DMS 273 treated with DMSO at 0.1 percent for 48 hours (cell line): ENCODE results near the gene PPP1R1C.
"Not testable (repeated sequence)": the region's sequence is repeated elsewhere in the genome, so short reads cannot be mapped to it uniquely, and the experiment has no call there.

Experiments
- DNase-seq: peaks from one replicate; lab custom pipeline; 2025; lab: John Stamatoyannopoulos, UW

PPP1R1C gene, protein sequence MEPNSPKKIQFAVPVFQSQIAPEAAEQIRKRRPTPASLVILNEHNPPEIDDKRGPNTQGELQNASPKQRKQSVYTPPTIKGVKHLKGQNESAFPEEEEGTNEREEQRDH

DNA sequence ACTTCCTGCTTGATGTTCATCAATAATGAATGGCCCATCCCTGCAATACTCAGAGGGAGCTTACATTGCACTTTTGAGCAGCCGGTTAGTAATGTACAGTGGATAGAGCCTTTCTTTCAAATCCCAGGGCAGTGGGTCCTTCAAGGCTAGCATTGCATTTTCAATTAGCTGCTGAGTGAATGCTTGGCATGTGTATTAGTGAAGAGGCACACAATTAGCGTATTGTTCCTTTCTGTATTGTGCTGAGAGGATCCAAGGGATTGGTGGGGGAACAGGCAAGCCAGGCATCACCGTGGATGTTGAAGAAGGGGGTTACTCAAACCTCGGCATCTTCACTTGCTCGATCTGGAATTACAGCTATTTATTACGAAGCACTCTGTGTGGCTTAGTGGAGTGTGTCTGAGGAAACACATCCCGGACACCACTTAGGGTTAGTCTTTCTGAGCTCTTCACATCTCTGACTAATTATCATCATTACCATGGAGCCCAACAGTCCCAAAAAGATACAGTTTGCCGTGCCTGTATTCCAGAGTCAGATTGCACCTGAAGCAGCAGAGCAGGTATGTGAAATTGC, at the start of gene PPP1R1C:
Gene PPP1R1C (plus strand): TSS at position 222 of the 574 bp plus-strand sequence. CDS start 258 bp downstream, at position 480.
- no peak for DNase-seq

DNA sequence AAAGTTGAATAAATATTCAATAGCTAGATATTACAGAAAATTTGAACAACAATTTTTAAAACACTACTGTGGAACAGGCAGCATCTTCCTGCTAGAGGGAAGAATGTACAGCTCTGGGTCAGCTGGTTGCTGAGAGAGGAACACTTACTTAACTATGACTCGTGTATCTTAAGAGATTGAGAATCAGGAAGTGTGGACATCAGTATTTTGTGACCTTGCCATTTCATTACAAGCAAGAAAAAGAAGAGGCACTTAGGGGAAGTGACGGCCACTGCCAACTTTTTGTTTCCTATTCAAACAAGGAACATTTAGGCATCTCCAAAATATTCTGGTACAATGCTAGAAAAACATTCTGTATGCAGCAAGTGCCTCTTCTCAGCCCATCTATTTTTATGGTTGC, 48.2 kb upstream of the PPP1R1C start:
- no peak for DNase-seq

DNA sequence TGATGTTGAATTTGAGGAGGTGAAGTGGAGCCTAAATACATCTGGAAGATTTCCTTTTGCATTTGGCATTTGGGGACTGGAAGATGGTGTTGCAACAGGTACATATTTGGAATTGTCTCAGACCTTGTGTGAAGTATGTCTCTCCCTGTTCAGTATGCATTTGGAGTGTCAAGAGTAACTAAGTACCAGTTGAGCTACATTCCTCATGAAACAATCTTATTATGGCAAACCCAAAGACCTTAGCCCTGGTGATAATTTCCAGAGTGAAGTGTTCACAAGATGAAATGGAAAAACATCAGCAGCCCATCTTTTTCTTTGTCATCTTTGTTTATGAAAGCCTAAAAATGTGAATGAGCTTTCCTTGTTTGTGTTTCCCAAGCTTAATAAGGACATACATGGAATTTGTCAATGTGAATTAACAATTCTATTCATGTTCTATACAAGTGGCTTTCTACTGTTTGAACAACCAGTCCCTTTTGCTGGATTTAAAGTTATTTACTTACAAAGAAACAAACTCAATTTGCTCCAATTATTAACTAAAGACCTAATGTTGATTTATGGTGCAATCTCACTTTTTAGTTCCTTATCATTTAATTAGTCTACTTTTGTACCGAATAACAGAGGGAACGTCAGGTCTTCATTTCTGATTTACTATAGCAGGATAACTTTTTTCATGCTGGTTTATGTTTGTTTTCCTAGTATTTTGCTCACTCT, 42.1 kb upstream of the PPP1R1C start:
- no peak for DNase-seq

DNA sequence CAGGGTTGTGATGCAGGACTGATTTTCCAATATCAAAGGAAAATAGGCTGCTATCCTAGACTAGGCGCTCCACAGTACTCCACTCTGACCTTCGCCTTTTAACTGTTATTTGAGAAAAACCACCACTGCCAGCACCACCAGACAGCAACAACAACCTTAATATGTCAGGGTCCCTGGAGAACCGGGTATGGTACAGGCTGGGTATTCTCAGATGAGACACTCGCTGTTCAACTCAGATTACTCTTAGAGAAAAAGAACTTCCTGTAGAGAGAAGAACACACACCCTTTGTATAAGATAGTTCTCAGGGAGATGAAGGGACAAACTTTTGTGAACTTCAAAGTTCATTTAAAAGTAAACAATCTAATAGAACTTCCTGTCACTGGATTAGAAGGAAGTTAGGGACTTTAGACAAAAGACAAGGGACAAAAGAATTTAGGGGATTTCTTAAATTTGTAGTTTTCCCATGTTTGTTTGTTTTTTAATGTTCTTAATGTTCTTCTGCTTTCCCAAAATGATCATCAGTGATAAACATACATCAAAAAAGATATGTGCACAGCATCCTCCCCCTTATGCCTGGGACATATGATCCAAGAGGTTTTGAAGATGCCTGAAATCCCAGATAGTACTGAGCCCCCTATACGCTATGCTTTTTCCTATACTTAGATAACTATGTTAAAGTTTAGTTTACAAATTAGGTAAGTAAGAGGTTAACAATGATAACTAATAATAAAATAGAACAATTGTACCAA, 41.3 kb upstream of the PPP1R1C start:
- DNase-seq = no peak

DNA sequence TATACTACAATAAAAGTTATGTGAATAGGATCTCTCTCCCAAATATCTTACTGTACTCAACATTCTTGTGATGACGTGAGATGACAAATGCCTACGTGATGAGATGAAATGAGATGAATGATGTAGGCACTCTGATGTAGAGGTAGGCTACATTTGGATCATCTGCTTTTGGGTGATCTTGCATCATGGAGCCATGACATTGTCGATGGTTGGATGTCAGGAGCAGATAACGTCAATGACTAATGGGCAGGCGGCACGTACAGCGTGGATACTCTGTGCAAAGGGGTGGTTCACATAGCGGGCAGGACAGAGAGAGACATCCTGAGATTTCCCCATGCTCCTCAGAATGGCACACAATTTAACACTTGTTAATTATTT, 40.8 kb upstream of the PPP1R1C start:
- no peak for DNase-seq

DNA sequence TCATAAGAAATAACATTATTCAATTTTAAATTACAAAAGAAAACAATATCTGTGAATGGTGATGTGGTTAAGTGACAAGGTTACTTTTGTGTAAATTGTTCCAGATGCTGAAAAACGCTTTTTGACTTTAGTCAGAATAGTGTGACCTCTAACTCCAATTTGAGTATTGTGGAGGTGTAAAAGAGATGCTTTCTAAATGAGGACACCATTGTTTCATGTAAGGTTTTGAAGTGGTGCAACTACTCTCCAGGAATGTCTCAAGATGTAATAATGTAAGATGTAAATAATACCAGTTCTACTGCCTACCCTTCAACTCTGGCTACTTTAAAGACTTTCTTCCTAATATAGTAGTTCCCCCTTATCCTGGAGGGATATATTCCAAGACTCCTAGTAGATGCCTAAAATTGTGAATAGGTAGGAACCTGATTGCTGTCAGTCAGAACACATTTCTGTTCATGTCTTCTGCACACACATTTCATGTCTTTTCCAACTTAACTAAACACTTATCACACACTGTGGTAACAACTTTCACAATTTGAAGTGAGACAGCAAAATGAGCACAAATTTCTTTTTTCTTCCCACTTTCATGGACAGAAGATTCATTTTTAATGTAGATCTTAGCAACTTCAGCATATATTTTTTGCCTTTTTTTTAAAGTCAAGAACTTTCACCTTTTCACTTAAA, 39.1 kb upstream of the PPP1R1C start:
- no peak for DNase-seq

DNA sequence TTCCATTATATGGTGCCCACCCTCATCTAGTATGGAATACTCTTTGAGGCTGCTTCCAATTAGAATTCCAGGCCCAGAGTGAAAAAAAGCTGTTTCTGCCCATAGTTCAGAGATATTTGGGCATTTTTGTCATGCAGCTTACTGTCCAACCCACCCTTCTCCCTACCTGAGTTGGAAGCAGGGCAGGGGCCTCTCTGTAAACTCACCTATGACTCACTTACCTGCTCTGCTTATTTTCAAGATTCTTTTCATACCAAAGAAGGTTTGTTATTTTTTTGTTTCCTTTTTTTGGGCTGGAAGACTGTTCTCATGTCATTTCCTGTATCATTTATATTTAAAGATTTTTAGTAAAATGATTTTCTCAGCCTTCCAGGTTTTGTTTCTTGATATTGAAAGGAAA, 38.4 kb upstream of the PPP1R1C start:
- DNase-seq = no peak

DNA sequence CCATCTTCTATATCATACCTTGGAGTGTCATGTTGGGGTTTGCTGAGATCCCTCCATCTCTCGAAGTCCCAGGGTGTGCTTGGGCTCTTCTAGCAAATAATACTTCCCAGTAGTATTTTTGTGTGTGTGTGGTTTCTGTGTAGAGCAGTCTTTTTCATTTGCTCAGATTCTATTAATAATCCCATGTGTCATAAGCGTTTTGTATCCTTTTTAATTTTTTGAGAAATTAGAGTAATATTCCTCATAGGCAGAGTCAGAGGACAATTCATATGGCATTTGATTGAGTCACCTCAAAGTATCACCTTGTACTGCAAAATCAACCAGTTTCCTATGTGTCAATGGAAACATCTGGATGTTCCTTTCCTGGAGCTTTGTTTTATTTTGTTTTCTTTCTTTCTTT, 37.4 kb upstream of the PPP1R1C start:
- DNase-seq = no peak

DNA sequence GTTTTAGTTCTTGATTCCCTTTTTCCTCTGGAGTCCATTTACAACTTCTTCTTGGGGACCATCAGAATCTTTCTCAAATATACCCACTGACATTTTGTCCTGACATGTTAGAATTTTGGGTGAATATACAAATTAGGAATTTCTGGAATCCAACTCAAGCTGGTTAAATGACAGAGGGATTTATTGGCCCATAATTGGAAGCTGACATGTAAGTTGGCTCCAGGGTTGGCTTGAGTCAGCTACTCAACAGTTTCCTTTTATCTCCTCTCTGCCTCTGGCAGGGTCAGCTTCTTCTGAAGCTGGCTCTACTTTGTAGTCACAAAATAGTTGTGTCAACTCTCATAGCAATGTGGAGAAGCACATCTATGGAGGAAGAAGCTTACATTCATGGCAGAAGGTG, 36.6 kb upstream of the PPP1R1C start:
- DNase-seq = no peak

DNA sequence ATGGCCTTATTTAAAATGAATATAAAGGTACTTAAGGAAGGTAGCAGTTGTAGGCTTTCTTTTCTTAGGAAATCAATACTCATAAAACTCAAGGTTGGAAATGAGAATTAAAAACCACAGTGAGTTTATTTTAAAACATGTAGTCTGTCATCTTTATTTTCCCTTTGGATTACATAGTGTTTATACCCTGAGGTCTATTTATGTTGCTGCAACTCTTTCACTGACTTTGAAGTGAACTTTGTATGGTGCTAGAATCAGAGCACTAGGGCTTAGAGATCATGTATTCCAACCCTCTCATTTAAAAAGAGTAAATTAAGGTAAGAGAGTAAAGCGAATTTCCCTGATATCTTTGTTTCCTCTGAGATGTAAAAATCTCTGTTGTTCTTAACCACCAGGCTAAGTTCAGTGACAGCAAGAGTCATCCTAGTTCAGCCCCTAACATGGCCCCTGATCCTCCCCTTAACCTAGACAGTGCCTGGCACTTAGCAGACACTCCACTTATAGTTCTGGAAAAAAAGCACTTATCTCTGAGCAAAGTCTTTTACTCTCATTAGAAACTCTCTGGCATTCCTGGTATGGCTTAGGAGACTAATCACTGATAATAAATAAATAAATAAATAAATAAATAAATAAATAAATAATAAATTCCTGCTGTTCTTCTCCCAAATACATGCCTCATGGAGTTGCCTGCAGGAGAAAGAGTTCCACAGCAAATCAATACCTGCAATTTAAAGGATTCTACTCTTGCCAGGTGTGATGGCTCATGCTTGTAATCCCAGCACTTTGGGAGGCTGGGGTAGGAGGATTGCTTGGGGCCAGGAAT, 33.0 kb upstream of the PPP1R1C start:
- DNase-seq = no peak

DNA sequence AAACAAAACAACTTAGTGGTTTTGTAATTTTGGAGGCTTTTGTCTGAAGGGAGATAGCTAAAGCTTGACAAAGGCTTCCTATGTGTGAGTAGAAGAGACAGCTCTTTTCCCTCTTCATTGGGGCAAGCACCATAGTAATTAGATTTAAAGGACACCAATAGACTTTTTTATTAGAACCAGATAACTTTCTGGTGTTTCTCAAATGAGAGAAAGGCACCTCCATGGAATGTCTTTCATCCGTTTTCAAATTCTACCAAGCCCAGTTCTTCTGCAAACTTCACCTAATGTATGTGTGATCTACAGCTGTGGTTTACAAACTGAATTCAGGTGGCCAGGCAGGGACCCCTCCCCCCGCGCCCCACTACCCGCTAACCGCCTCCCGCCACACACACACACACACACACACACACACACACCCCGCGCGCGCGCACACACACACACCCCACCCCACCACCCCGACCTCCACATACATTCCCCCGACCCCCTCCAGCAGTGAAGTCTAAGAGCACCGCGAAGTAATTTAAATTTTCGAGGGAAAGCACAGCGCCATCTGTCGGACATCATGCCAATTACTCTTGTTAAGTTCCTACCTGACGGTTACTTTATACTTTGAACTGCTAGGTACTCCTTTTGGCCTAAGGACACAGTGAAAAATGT, 31.6 kb upstream of the PPP1R1C start:
- DNase-seq = peak; percentile 36

DNA sequence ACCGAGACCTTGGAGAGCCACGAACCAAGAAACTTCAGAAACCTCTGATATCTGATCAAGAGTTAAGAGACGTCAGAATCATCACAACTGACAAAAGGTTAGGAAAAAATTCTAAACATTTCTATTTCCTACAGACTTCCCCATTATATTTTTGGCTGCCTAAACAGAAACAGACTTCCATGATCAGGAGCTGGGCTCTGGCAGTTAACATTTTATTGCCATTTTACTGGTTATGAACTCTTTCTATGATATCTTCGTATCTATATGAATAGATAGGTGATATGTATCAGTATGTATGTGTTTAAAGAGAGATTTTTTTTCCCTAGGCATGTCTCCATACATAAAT, 31.1 kb upstream of the PPP1R1C start:
- no peak for DNase-seq

DNA sequence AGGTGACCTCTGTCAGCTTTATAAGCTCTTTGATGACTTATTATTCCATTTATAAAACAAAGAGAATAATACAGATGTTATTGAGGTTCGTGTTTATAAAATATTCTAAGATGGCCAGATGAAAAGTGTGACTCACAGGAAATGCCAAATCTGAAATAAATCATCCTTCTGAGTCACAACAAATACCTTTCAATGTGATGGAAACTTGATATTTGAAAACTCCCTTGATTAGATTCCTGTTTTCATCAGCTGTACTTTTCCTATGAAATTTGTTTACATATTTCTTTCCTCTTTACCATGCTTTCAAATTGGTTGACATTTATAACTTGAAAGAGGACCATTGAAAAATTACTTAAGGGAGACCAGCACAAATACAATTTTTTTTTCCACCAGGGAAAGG, 30.6 kb upstream of the PPP1R1C start:
- no peak for DNase-seq

DNA sequence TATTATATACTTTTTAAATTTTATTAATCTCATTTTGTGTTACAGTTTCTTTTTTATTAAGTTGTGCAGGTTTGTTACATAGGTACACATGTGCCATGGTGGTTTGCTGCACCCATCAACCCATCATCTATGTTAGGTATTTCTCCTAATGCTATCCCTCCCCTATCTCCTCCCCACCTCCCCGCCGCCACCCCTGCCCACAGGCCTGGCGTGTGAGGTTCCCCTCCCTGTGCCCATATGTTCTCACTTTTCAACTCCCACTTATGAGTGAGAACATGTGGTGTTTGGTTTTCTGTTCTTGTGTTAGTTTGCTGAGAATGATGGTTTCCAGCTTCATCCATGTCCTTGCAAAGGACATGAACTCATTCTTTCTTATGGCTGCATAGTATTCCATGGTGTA, 29.8 kb upstream of the PPP1R1C start:
- not testable (repeated sequence) for DNase-seq

DNA sequence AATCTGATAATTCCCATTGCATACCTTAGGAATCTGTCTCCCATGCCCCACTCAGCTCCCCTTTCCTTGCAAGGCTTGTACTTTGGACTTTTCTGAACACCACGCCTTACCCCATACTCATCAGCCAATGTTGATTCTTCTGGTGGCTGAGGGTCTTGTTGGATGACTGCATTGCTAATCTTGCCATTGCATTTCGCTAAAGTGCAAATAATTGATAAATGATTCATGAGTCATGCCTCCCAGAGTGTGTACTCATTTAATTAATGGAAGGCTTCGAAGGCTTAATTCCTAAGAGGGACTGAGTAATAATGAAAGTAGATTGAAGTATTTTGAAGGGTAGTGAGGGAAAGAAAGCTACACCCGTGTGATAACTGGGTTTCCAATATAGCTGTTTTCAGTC, 28.0 kb upstream of the PPP1R1C start:
- DNase-seq = no peak

DNA sequence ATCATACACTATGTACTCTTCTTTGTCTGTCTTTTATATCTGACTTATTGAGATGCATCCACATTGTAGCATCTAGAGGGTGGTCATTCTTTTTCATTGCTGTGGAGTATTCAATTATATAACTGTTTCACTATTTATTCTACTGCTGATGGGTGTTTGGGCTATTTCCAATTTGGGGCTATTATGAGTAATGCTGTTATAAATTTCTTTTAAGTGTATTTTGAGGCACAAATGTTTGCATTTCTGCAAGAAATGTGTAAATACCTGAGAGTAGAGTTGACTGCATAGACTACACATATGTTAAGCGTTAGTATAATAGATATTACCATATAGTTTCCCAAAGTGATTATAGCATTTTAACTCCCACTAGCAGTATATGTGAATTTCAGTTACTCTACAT, 26.9 kb upstream of the PPP1R1C start:
- DNase-seq = no peak

DNA sequence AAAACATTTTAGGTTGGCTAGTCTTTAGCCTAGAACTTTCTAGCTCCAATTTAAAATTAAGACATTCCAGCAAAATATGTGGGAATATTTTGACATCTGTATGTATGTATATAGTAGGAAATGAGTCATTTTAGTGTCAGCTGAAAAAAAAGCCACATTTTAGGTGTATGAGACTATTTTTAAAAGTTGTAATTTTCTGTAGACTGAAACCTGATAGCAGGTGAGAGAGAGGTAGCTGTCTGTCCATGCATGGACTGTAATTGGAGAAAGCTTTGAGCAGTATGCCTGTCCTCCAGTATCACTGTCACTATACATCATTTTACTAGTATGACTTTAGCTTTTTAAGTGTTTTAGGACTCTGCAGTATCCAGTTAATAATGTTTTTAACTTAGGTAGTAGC, 26.1 kb upstream of the PPP1R1C start:
- no peak for DNase-seq

DNA sequence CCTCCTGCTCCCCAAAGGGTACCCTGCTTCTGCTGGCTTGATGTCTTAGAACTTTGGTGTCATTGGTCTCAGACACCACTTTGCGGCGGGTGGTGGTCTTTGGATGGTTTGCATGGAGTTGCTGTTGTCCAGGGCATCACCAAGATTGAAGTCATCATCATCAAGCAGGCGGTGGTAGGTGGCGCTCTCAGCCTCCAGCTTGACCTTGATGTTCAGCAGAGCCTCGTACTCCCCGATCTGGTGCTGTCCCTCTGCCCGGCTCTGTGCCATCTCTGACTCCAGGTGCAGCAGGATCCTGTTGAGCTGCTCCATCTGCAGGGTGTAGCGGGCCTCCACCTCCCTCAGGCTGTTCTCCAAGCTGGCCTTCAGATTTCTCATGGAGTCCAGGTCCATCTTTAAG, 24.5 kb upstream of the PPP1R1C start:
- not testable (repeated sequence) for DNase-seq

DNA sequence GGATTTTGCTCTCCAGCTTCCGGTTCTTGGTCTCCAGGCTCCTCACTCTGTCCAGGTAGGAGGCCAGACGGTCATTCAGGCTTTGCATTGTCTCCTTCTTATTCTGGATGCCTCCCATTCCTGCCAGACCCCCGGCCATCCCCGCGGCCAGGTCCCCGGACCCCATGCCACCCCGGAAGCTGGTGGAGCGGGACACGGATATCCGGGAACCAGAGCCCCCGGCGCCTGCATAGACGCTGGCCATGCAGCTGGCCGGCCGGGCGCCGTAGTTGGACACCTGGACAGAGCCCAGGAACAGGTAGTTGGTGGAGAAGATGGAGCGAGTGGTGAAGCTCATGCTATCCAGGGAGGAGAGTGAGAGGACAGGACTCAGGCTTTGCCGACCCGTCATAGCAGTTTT, 23.5 kb upstream of the PPP1R1C start:
- DNase-seq = no peak

DNA sequence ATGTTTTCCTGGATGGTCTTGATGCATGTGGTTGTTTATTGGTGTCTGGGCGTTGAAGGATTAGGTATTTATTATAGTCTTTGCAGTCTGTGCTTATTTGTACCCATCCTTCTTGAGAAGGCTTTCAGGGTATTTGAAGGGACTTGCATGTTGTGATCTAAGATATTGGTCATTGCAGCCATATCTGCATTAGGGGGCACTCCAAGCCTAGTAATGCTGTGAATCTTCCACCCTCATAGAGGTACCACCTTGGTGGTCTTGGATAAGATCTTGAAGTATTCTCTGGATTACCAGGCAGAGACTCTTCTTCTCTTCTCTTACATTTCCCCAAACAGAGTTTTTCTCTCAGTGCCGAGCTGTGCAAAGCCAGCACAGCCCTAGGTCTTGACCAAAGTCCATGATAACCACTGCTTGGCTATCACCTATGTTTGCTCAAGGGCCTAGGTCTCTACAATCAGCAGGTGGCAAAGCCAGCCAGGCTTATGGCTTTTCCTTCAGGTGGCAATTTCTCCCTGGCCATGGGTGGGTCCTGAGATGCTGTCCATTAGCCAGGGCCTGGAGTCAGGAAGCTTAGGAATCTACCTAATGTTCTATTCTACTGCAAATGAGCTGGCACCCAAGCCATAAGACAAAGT, 15.4 kb upstream of the PPP1R1C start:
- no peak for DNase-seq

DNA sequence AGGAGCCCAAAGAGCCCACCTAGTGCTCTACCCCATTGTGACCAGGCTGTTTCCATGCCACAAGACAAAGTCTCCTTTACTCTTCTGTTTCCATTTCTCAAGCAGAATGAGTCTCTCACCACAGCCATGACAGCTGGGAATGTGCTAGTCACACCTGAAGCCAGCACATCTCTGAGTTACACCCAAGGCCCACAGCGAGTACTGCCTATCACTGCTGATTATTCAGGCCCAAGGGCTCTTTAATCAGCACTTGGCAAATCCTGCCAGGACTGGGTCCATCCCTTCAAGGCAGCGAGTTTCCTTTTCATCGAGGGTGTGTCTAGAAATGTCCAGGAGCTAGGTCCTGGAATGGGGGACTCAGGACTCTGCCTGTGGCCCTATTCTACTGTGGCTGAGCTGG, 14.6 kb upstream of the PPP1R1C start:
- no peak for DNase-seq
